ENCODE data around the gene PROCA1. TPM values are rescaled to one million over a fixed set of nuclear protein-coding genes. Genes with fewer than 3 reads are reported as not detected.

The PROCA1 gene
- total RNA-seq, 1 donor = 0.36 TPM

DNA sequence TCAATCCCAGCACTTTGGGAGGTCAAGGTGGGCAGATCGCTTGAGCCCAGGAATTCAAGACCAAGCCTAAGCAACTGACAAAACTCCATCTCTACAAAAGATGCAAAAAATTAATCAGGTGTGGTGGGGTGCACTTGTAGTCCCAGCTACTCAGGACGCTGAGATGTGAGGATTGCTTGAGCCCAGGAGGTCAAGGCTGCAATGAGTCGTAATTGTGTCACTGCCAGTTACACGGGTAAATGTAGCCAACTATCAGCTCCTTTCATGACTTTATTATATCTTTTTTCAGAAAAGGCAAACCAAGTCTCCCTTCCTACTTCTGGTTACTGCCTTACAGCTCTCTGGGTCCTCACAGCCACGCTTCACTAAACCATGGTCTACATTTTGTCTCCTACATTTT lies 53.9 kb downstream of the PROCA1 start:
- Histone ChIP-seq H3K4me1 (ENCODE audit: insufficient read depth, low read length) (peaks cover 18% of the 10 kb centered on the region), H3K27me3 (ENCODE audit: insufficient read depth, low read length) (no peaks in the 10 kb centered on the region), H3K4me2 (ENCODE audit: insufficient read depth, low read length) (no peak overlapping the region), H4K20me1 (ENCODE audit: insufficient read depth, low read length) (peaks cover 18% of the 10 kb centered on the region), H3K36me3 (ENCODE audit: insufficient read depth, low read length) (peaks cover 26% of the 10 kb centered on the region), H3K79me2 (ENCODE audit: insufficient read depth, low read length) (peaks cover 82% of the 10 kb centered on the region), H3K9me3 (ENCODE audit: low read depth, low read length) (no peaks in the 10 kb centered on the region), H2AFZ (ENCODE audit: low read length) (no peak overlapping the region), H3K4me3 (ENCODE audit: insufficient read depth, low read length) (no peak overlapping the region), H3K27ac (ENCODE audit: low read depth, low read length) (peak overlapping the region; percentile 24)
- peak; percentile 22 for DNase-seq (ENCODE audit: insufficient read length, low spot score, missing footprints)
- TF ChIP-seq, protein P1, sequence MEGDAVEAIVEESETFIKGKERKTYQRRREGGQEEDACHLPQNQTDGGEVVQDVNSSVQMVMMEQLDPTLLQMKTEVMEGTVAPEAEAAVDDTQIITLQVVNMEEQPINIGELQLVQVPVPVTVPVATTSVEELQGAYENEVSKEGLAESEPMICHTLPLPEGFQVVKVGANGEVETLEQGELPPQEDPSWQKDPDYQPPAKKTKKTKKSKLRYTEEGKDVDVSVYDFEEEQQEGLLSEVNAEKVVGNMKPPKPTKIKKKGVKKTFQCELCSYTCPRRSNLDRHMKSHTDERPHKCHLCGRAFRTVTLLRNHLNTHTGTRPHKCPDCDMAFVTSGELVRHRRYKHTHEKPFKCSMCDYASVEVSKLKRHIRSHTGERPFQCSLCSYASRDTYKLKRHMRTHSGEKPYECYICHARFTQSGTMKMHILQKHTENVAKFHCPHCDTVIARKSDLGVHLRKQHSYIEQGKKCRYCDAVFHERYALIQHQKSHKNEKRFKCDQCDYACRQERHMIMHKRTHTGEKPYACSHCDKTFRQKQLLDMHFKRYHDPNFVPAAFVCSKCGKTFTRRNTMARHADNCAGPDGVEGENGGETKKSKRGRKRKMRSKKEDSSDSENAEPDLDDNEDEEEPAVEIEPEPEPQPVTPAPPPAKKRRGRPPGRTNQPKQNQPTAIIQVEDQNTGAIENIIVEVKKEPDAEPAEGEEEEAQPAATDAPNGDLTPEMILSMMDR (IDR thresholded peaks at IDR 0.05; ENCODE audit: extremely low read depth, low read depth, low read length) = no peak

DNA sequence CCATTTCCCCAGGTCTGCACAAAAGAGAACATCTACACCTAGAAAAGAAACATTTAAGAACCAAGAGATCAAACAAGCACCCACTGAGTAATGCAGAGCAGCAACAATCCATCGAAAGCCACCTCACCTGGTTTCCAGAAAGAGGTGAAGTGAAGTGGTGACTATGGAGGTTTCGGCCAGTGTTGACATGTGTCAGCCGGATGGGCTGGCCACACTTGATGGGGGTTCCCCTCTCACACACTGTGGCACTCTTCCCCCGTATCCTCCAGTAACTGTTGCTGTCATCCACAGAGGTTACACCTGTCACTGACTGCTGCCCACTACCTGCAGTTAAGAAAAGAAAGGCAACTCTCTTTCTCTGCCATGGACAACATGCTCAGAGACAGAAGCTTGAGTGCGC lies 56.5 kb downstream of the PROCA1 start:
- Histone ChIP-seq H4K20me1 (ENCODE audit: insufficient read depth, low read length) (peaks cover 11% of the 10 kb centered on the region), H3K9me3 (ENCODE audit: low read depth, low read length) (no peaks in the 10 kb centered on the region), H3K36me3 (ENCODE audit: insufficient read depth, low read length) (peaks cover 38% of the 10 kb centered on the region), H3K27ac (ENCODE audit: low read depth, low read length) (no peak overlapping the region), H3K4me3 (ENCODE audit: insufficient read depth, low read length) (no peak overlapping the region), H3K4me2 (ENCODE audit: insufficient read depth, low read length) (no peak overlapping the region), H3K79me2 (ENCODE audit: insufficient read depth, low read length) (peaks cover 68% of the 10 kb centered on the region), H3K4me1 (ENCODE audit: insufficient read depth, low read length) (peaks cover 4% of the 10 kb centered on the region), H2AFZ (ENCODE audit: low read length) (no peak overlapping the region), H3K27me3 (ENCODE audit: insufficient read depth, low read length) (no peaks in the 10 kb centered on the region)
- TF ChIP-seq, protein P1 (IDR thresholded peaks at IDR 0.05; ENCODE audit: extremely low read depth, low read depth, low read length) = no peak
- no peak for DNase-seq (ENCODE audit: insufficient read length, low spot score, missing footprints)

Small RNA genes lying within 50 kb of the gene (small RNA-seq; reads per million reads assigned to genes)
- not detected for gene SNORD42A
- 0.45 reads per million for gene SNORD42B
- gene SNORD4A = not detected
- not detected for gene SNORD4B

Other genes starting within 250 kb of the PROCA1 start
- not detected in 2 replicates for gene SLC13A2, start 238.2 kb downstream of the PROCA1 start, total RNA-seq
- not detected in 2 replicates for gene FOXN1, start 205.5 kb downstream of the PROCA1 start, total RNA-seq
- gene UNC119, start 159.3 kb downstream of the PROCA1 start, total RNA-seq = 23.2 and 25.0 TPM in 2 replicates
- 49.9 and 54.5 TPM in 2 replicates for gene PIGS, start 140.4 kb downstream of the PROCA1 start, total RNA-seq
- gene ALDOC, start 135.0 kb downstream of the PROCA1 start, total RNA-seq = 9.4 and 17.0 TPM in 2 replicates
- gene SPAG5, start 112.9 kb downstream of the PROCA1 start, total RNA-seq = 4.3 and 6.2 TPM in 2 replicates
- 4.1 and 4.3 TPM in 2 replicates for gene RSKR, start 97.7 kb downstream of the PROCA1 start, total RNA-seq
- 170 and 171 TPM in 2 replicates for gene BLTP2, start 66.7 kb downstream of the PROCA1 start, total RNA-seq
- gene SDF2, start 50.0 kb downstream of the PROCA1 start, total RNA-seq = 37.4 and 40.9 TPM in 2 replicates
- 47.4 and 54.2 TPM in 2 replicates for gene SUPT6H, start 49.7 kb downstream of the PROCA1 start, total RNA-seq
- 176 and 186 TPM in 2 replicates for gene RAB34, start 6.0 kb upstream of the PROCA1 start, total RNA-seq
- 428 and 494 TPM in 2 replicates for gene RPL23A, start 8.1 kb upstream of the PROCA1 start, total RNA-seq
- gene TLCD1, start 14.3 kb upstream of the PROCA1 start, total RNA-seq = 3.2 and 4.0 TPM in 2 replicates
- gene NEK8, start 16.9 kb upstream of the PROCA1 start, total RNA-seq = 6.2 and 7.2 TPM in 2 replicates
- gene TRAF4, start 32.1 kb upstream of the PROCA1 start, total RNA-seq = 36.8 and 47.0 TPM in 2 replicates
- 4.4 and 5.1 TPM in 2 replicates for gene FAM222B, start 130.9 kb upstream of the PROCA1 start, total RNA-seq
- gene ERAL1, start 143.1 kb upstream of the PROCA1 start, total RNA-seq = 28.9 and 30.4 TPM in 2 replicates
- gene FLOT2, start 185.8 kb upstream of the PROCA1 start, total RNA-seq = 32.1 and 35.1 TPM in 2 replicates
- gene DHRS13, start 191.2 kb upstream of the PROCA1 start, total RNA-seq = 4.7 and 6.2 TPM in 2 replicates
- 20.3 and 26.8 TPM in 2 replicates for gene PHF12, start 239.6 kb upstream of the PROCA1 start, total RNA-seq

Data from osteoblast (primary cell).